ENCODE data around the gene KNSTRN. TPM values are rescaled to one million over a fixed set of nuclear protein-coding genes. Genes with fewer than 3 reads are reported as not detected.
A peak's percentile ranks its signal among the peaks of the same experiment; 100 is the strongest.

The KNSTRN gene
- total RNA-seq, 1 experiment from 2014 or later: 115 TPM

GRCh38 chr15:40339621-40339945 lies 42.9 kb upstream of the KNSTRN start:
- intact Hi-C loops (cut with micrococcal nuclease; ENCODE audit: unreplicated experiment): no loop called here
- TF ChIP-seq EZH2 (IDR thresholded peaks at IDR 0.05; ENCODE audit: borderline replicate concordance, low read depth, low read length, poor library complexity, severe bottlenecking) (no peak), CTCF (conservative IDR thresholded peaks at IDR 0.05; ENCODE audit: low read depth, low read length) (peak; percentile 44; the same call in 1 of the 2 replicates)
- peak overlapping the region; percentile 87 for H3K27ac ChIP-seq (ENCODE audit: low read depth, low read length, poor library complexity, severe bottlenecking)
- H3K4me1 ChIP-seq (ENCODE audit: insufficient read depth, low read length, poor library complexity, severe bottlenecking): peaks cover 64% of the 10 kb centered on the region
- H3K9me3 ChIP-seq (ENCODE audit: low read depth, low read length, poor library complexity, severe bottlenecking): no peaks in the 10 kb centered on the region
- POLR2A ChIA-PET (ENCODE audit: low non-redundant PET): no interaction called here
- no TSS peak for BruUV-seq (replicated peaks)
- H3K27me3 ChIP-seq (replicated peaks; ENCODE audit: insufficient read depth, low read depth, low read length, poor library complexity): no peaks in the 10 kb centered on the region
- H3K4me3 ChIP-seq (ENCODE audit: low read depth, low read length, poor library complexity, severe bottlenecking): peak overlapping the region; percentile 17
- CTCF ChIA-PET: interaction anchor here (0.5 to 4.0 kb wide), 3 partner anchors 29 to 250 kb away, joined by 3 to 25 read pairs (median 4); no protein-coding TSS in a partner anchor
- no peaks in the 10 kb centered on the region for H3K36me3 ChIP-seq (ENCODE audit: insufficient read depth, low read length, poor library complexity, severe bottlenecking)
- no peak for DNase-seq (ENCODE audit: low spot score)

DNA sequence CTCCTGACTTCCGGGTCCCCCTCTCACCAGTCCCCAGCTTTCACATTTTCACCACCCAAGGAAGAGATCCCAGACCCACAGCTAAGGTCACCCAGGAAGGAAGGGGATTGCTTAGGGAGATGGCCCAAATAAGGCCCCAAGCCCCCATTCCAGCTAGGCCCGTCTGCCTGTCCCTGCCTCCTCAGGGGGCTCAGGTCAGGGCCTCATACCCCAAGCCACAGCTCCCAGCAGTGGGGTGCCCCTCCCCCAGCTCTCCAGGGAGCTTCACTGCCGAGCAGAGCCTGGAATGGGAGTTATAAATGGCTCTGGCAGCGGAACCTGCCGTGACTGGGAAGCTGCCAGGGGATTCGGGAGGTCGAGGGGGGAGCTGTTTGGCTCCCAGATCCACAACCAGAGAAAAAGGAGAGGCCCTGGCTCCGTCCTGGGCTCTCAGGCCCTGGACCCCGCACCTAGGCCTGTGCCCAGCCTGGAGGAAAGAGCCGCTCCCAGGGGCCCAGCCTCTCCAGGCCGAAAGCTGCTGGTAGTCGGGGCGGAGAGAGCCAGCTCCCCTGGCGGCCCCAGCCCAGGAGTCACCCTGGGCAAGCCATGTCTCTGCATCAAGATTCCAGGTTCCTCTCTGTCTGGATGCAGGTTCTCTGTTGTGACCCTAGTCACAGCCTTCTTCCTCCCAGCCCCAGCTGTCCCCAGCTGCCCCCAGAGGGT lies 42.3 kb upstream of the KNSTRN start:
- H3K36me3 ChIP-seq (ENCODE audit: insufficient read depth, low read length, poor library complexity, severe bottlenecking): no peaks in the 10 kb centered on the region
- H3K27ac ChIP-seq (ENCODE audit: low read depth, low read length, poor library complexity, severe bottlenecking): peak overlapping the region; percentile 87
- H3K4me1 ChIP-seq (ENCODE audit: insufficient read depth, low read length, poor library complexity, severe bottlenecking): peaks cover 58% of the 10 kb centered on the region
- ChIA-PET POLR2A (ENCODE audit: low non-redundant PET) (interaction anchor here (0.6 kb wide), 1 partner anchor 539 kb away, joined by 13 read pairs; no protein-coding TSS in a partner anchor), CTCF (interaction anchor here (0.5 to 4.0 kb wide), 7 partner anchors 16 to 249 kb away, joined by 3 to 25 read pairs (median 4); partner anchors contain the start of genes ANKRD63 and INAFM2)
- TF ChIP-seq EZH2 (IDR thresholded peaks at IDR 0.05; ENCODE audit: borderline replicate concordance, low read depth, low read length, poor library complexity, severe bottlenecking) (no peak), CTCF (conservative IDR thresholded peaks at IDR 0.05; ENCODE audit: low read depth, low read length) (no peak)
- BruUV-seq (replicated peaks): no TSS peak
- intact Hi-C loops (cut with micrococcal nuclease; ENCODE audit: unreplicated experiment): loop anchor here (10.0 kb wide), 1 partner anchor 175 kb away; no protein-coding TSS in a partner anchor
- peak overlapping the region; percentile 17 for H3K4me3 ChIP-seq (ENCODE audit: low read depth, low read length, poor library complexity, severe bottlenecking)
- H3K27me3 ChIP-seq (replicated peaks; ENCODE audit: insufficient read depth, low read depth, low read length, poor library complexity): no peaks in the 10 kb centered on the region
- DNase-seq (ENCODE audit: low spot score): peak; percentile 72
- no peaks in the 10 kb centered on the region for H3K9me3 ChIP-seq (ENCODE audit: low read depth, low read length, poor library complexity, severe bottlenecking)

GRCh38 chr15:40340740-40341400 lies 41.7 kb upstream of the KNSTRN start, which contains the start of gene CCDC9B:
Gene CCDC9B, minus strand, starts transcription at chr15:40340939. Its CDS starts 120 bp downstream, at chr15:40340819.
- peaks cover 51% of the 10 kb centered on the region for H3K4me1 ChIP-seq (ENCODE audit: insufficient read depth, low read length, poor library complexity, severe bottlenecking)
- no TSS peak for BruUV-seq (replicated peaks)
- H3K4me3 ChIP-seq (ENCODE audit: low read depth, low read length, poor library complexity, severe bottlenecking): peak within 1 kb of the TSS; percentile 17
- no peaks in the 10 kb centered on the region for H3K36me3 ChIP-seq (ENCODE audit: insufficient read depth, low read length, poor library complexity, severe bottlenecking)
- intact Hi-C loops (cut with micrococcal nuclease; ENCODE audit: unreplicated experiment): loop anchor here (10.0 kb wide), 1 partner anchor 174 kb away; no protein-coding TSS in a partner anchor
- peak; percentile 86 for DNase-seq (ENCODE audit: low spot score)
- no peaks in the 10 kb centered on the region for H3K9me3 ChIP-seq (ENCODE audit: low read depth, low read length, poor library complexity, severe bottlenecking)
- POLR2A ChIA-PET (ENCODE audit: low non-redundant PET): interaction anchor here (0.6 kb wide), 2 partner anchors 12 to 538 kb away, joined by 3 to 13 read pairs; no protein-coding TSS in a partner anchor
- peak within 1 kb of the TSS; percentile 87 for H3K27ac ChIP-seq (ENCODE audit: low read depth, low read length, poor library complexity, severe bottlenecking)
- TF ChIP-seq EZH2 (IDR thresholded peaks at IDR 0.05; ENCODE audit: borderline replicate concordance, low read depth, low read length, poor library complexity, severe bottlenecking): no peak
- TF ChIP-seq CTCF (conservative IDR thresholded peaks at IDR 0.05; ENCODE audit: low read depth, low read length): no peak
- no peaks in the 10 kb centered on the region for H3K27me3 ChIP-seq (replicated peaks; ENCODE audit: insufficient read depth, low read depth, low read length, poor library complexity)
- CTCF ChIA-PET: interaction anchor here (0.6 to 4.0 kb wide), 8 partner anchors 16 to 94 kb away, joined by 3 to 25 read pairs (median 4); partner anchors contain the start of genes ANKRD63 and INAFM2
